ENCODE measurements around the gene DECR2.
"Not testable (repeated sequence)": the region's sequence is repeated elsewhere in the genome, so short reads cannot be mapped to it uniquely, and the experiment has no call there.

The DECR2 gene

DNA sequence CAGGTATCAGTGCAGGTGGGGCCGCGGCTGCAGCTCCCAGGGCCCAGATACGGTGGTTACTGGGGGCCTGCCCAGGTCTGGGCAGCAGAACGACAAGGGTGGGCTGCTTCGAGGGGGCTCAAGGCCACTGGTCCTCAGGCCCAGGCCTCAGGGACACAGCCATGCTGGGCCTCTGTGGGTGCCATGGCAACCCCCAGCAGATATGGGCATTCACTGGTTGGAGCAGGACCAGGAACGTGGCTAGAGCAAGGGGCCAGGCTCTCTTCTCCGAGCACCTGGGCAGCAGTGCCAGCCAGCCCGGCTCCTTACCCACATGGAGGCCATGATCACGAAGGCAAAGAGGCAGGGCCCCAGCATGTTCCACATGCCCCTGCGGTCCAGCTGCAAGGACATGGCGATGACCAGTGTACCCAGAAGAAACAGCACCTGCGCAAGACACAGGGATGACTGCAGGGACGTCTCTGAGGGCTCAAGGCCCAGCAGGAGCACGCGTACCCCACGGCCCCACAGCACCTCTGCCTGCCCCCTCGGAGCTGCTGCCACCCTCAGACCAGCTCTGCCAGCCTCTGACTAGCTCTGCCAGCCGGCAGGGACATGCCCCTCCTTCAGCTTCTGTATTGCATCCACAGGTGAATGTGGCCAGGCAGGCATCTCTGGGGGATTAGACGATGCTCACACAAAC is 29.2 kb upstream of the DECR2 start:
- peaks cover 14% of the 10 kb centered on the region for H3K36me3 Mint-ChIP-seq (ENCODE audit: low read depth)
- DNase-seq (ENCODE audit: low spot score) = no peak
- no peaks in the 10 kb centered on the region for H3K27me3 Mint-ChIP-seq (ENCODE audit: low read depth)
- no peak overlapping the region for H3K27ac Mint-ChIP-seq
- no peak overlapping the region for H3K4me3 Mint-ChIP-seq
- H3K9me3 Mint-ChIP-seq = no peaks in the 10 kb centered on the region
- H3K4me1 Mint-ChIP-seq (ENCODE audit: low read depth) = peaks cover 14% of the 10 kb centered on the region

DNA sequence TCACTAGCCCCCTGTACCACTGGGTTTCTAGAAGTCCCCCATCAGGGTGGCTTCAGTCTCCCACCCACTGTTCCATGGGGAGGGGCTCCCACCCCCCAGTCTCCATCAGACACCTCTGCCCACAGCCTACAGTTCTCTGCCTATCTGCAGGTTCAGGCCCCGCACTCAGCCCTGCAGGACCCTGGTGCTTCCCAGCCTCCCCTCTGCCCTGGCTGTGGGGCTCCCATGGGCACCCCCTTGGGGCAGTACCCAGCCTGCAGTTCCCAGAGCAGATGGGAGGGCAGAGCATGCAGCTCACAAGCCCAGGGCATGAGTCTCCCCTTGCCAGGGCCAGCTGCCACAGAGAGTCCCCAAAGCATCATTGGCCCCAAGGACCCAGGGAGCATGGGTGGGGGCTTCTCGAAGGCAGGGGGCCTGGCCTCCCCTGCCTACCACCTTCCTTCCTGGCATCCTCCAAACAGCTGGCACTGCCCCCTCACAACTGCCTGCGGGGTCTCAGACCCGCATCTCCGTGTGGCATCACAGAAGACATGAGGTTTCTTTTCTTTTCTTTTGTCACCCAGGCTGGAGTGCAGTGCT is 28.6 kb upstream of the DECR2 start:
- H3K36me3 Mint-ChIP-seq (ENCODE audit: low read depth) = peaks cover 9% of the 10 kb centered on the region
- H3K27me3 Mint-ChIP-seq (ENCODE audit: low read depth) = no peaks in the 10 kb centered on the region
- no peak overlapping the region for H3K4me3 Mint-ChIP-seq
- H3K27ac Mint-ChIP-seq = no peak overlapping the region
- H3K4me1 Mint-ChIP-seq (ENCODE audit: low read depth) = peaks cover 14% of the 10 kb centered on the region
- H3K9me3 Mint-ChIP-seq = no peaks in the 10 kb centered on the region
- DNase-seq (ENCODE audit: low spot score) = no peak

DNA sequence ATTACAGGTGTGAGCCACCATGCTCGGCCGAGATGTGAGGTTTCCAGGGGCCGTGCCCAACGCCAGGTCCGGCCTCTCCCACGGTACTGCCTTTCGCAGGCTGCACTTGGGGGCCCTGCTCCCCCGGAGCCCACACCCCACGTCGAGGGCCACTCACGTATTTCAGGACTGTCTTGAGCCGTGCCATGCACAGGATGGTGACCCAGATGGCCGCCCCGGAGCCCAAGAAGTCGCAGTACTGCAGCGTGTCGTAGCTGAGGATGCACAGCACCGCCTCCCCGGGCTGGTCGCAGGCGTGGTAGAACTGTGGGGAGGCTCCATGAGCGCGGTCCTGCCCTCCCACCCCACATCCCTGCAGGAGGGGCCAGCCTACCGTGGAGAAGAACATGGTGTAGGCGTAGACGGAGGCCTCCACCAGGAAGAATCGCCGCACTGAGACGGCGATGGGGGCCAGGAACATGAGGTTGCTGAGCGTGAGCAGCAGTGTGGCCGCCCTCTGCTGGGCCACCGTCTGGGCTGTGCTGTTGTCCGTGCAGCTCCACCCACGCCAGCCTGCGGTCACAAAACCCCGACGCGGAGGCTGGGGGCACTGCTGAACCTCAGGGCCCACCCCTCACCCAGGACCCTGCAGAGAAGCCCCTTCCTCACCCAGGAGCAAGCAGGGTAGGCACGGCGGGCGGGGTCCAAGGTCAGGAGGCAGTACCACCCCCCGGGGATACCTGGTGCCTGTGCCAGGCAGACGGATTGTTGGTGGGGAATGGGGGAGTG is 27.7 kb upstream of the DECR2 start:
- H3K36me3 Mint-ChIP-seq (ENCODE audit: low read depth) = peaks cover 7% of the 10 kb centered on the region
- H3K4me1 Mint-ChIP-seq (ENCODE audit: low read depth) = peaks cover 14% of the 10 kb centered on the region
- no peaks in the 10 kb centered on the region for H3K9me3 Mint-ChIP-seq

DNA sequence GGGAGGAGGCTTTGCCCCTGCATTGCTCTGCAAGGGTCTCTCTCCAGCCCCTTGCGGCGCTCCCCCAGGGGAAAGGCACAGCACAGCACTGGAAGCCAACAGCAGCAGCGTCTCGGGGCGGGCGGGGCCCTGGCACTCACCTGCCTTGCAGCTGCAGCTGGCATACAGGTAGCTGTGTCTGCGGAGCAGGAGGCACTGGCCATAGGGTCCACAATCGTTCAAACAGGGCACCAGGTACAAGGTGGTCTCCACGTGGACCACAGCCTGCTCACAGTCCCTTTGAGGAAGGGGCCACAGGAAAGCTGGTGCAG is 27.1 kb upstream of the DECR2 start:
- H3K27ac Mint-ChIP-seq = no peak overlapping the region
- DNase-seq (ENCODE audit: low spot score) = no peak
- no peaks in the 10 kb centered on the region for H3K27me3 Mint-ChIP-seq (ENCODE audit: low read depth)
- H3K9me3 Mint-ChIP-seq = no peaks in the 10 kb centered on the region
- peaks cover 11% of the 10 kb centered on the region for H3K4me1 Mint-ChIP-seq (ENCODE audit: low read depth)
- no peak overlapping the region for H3K4me3 Mint-ChIP-seq
- H3K36me3 Mint-ChIP-seq (ENCODE audit: low read depth) = peaks cover 6% of the 10 kb centered on the region

More for the DNA sequence above, 27.7 kb upstream of the DECR2 start:
- Mint-ChIP-seq H3K27me3 (ENCODE audit: low read depth) (no peaks in the 10 kb centered on the region), H3K27ac (no peak overlapping the region), H3K4me3 (no peak overlapping the region)
- DNase-seq (ENCODE audit: low spot score) = no peak

DNA sequence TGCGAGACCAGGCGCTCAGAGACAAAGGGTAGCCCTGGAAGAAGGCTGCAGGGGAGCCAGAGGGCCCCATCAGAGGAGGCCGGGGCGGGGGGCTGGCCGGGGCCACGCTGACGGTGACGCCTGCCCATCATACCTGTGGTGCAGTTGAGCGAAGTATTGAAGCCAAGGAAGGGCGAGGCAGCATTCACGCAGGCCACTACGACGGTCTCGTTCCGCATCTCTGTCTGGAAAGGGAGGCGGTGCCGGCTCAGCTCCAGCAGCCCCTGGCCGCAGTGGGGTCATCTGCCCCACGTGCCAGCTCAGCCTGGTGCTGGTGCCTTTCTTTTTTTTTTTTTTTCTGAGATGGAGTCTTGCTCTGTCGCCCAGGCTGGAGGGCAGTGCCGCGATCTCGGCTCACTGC is 26.5 kb upstream of the DECR2 start:
- peaks cover 10% of the 10 kb centered on the region for H3K4me1 Mint-ChIP-seq (ENCODE audit: low read depth)
- H3K27me3 Mint-ChIP-seq (ENCODE audit: low read depth) = no peaks in the 10 kb centered on the region
- no peak overlapping the region for H3K27ac Mint-ChIP-seq
- no peaks in the 10 kb centered on the region for H3K9me3 Mint-ChIP-seq
- peaks cover 6% of the 10 kb centered on the region for H3K36me3 Mint-ChIP-seq (ENCODE audit: low read depth)
- H3K4me3 Mint-ChIP-seq = no peak overlapping the region
- DNase-seq (ENCODE audit: low spot score) = no peak

DNA sequence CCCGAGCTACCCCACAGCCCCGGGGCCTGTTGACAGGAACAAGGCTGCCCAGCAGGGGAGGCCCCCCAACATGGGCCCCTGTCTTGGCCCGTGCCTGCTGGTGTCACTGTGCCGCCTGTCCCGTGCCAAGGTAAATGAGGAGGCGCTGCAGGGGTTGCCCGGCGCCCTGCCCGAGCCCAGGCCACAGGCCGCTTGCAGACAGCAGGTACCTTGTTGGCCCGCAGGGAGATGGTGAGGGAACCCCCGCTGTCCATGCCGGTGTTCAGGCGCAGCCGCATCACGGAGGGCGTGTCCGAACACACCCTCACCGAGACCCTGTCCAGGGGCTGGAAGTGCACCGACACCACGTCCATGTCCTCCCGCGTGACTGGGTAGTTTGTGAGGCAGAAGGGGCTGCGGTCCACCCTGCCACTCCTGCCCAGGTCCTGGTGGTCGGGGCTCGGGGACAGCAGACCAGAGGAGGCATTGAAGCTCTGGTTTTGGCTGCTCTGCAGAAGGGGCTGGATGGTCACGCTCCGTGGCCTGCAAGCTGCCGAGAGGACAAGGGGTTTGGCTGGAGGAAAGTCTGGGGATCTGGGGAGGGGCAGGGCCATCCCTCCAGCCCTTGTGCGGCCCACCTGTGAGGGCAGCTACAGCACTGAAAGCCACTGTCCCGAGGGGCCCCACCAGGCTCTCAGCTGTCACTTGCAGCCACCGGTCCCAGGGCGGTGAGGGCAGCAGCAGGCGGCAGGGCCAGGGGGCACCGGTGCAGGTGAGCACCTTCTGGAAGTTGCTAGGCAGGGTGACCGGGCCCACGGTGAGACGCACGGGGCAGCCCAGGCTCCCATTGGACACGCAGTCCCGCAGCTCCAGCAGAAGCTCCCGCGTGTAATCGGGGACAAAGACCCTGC is 25.5 kb upstream of the DECR2 start:
- Mint-ChIP-seq H3K27ac (no peak overlapping the region), H3K4me1 (ENCODE audit: low read depth) (peaks cover 3% of the 10 kb centered on the region), H3K9me3 (no peaks in the 10 kb centered on the region), H3K36me3 (ENCODE audit: low read depth) (peaks cover 3% of the 10 kb centered on the region), H3K4me3 (no peak overlapping the region), H3K27me3 (ENCODE audit: low read depth) (no peaks in the 10 kb centered on the region)
- DNase-seq (ENCODE audit: low spot score) = no peak

DNA sequence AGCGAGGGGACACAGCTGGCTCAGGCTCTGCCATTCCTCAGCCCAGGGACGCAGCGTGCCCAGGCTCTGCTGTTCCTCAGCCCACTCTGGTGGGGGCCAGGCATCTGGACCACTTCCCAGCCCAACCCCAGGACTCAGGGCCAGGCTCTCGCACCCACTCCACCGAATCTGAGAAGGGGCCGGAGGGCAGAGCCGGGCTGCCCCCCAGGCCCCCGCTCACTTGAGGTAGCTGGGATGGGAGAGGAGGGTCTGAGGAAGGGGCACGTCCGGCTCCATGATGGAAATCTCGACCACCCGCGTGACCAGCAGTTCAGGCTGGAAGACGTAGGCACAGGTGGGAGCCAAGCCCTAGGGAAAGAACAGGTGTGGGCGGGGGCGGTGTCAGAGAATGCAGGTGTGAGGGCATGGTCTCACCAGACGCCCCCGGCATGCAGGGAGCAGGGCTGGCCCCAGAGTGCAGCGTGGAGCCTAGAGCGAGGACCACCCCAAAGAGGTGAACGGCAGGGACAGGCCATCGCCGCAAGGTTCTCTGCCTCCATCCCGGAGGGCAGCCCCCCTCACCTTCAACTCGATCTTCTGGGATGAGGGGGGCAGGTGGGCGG is 24.8 kb upstream of the DECR2 start:
- no peaks in the 10 kb centered on the region for H3K27me3 Mint-ChIP-seq (ENCODE audit: low read depth)
- H3K4me3 Mint-ChIP-seq = no peak overlapping the region
- H3K27ac Mint-ChIP-seq = no peak overlapping the region
- no peak for DNase-seq (ENCODE audit: low spot score)
- peaks cover 3% of the 10 kb centered on the region for H3K4me1 Mint-ChIP-seq (ENCODE audit: low read depth)
- no peaks in the 10 kb centered on the region for H3K9me3 Mint-ChIP-seq
- H3K36me3 Mint-ChIP-seq (ENCODE audit: low read depth) = peaks cover 2% of the 10 kb centered on the region

DNA sequence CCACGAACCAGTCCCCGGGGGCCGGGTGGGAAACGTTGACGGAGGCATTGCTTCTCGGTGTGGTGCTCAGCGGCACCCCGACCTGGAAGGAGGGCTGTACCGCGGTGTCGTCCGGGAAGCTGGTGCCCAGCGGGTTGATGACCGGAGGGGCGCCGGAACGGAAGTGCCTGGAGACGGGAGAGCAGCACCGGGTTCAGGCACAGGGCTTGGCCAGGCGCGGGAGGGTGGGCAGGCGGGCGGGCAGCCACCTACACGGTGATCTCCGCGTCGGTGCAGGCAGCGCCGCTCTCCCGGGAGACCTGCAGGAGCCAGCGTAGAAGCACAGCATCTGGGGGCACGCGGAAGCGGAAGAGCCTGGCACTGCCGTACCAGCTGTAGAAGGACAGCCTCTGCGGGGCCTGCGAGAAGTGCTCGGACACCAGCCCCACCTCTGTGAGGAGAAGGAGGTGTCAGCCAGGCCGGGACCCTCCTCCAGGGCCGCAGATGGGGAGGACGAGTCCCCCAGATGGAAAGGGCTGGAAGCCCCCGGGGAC is 24.2 kb upstream of the DECR2 start:
- no peaks in the 10 kb centered on the region for H3K9me3 Mint-ChIP-seq
- DNase-seq (ENCODE audit: low spot score) = no peak
- no peaks in the 10 kb centered on the region for H3K36me3 Mint-ChIP-seq (ENCODE audit: low read depth)
- peaks cover 2% of the 10 kb centered on the region for H3K27me3 Mint-ChIP-seq (ENCODE audit: low read depth)
- H3K4me1 Mint-ChIP-seq (ENCODE audit: low read depth) = peaks cover 5% of the 10 kb centered on the region
- no peak overlapping the region for H3K27ac Mint-ChIP-seq
- H3K4me3 Mint-ChIP-seq = no peak overlapping the region

DNA sequence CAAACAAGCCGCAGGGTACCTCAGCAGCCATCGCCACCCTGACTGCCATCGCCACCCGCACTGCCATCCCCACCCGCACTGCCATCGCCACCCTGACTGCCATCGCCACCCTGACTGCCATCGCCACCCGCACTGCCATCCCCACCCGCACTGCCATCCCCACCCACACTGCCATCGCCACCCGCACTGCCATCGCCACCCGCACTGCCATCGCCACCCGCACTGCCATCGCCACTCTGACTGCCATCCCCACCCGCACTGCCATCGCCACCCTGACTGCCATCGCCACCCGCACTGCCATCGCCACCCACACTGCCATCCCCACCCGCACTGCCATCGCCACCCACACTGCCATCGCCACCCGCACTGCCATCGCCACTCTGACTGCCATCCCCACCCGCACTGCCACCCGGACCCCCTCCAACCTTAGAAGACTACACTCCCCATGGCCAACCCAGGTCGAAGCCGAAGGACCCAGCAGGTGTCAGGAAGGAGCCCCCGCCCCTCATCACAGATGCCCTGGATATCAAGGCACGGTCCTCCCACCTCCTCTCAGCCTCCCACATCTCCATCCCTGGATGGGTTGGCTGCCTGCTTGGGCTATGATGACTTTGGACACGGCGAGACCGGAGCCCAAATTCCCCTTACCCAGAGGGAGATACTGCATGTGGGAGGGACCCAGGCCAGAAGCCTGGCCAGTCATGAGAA is 23.4 kb upstream of the DECR2 start:
- DNase-seq (ENCODE audit: low spot score); H3K9me3 Mint-ChIP-seq; H3K27ac Mint-ChIP-seq; H3K36me3 Mint-ChIP-seq (ENCODE audit: low read depth); H3K27me3 Mint-ChIP-seq (ENCODE audit: low read depth); H3K4me3 Mint-ChIP-seq: not testable (repeated sequence)
- peaks cover 10% of the 10 kb centered on the region for H3K4me1 Mint-ChIP-seq (ENCODE audit: low read depth)

DNA sequence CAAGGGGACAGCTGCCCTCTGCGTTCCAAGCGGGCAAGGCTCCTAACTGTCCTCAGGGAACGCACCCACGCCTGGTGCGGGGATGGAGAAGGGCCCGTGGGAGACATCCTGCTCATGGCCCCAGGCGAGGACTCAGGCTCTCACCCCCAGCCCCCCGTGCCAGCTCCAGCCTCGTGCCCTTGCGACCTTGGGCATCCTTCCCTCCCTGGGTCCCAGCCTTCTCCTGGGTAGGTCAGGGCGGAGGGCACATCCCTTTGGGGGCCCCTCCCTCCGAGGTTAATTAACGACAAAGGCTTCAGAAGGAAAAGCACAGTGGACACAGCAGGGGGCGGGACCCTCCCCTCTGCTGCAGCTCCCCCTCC is 22.9 kb upstream of the DECR2 start:
- peaks cover 14% of the 10 kb centered on the region for H3K4me1 Mint-ChIP-seq (ENCODE audit: low read depth)
- no peaks in the 10 kb centered on the region for H3K9me3 Mint-ChIP-seq
- H3K36me3 Mint-ChIP-seq (ENCODE audit: low read depth) = no peaks in the 10 kb centered on the region
- H3K27ac Mint-ChIP-seq = no peak overlapping the region
- H3K27me3 Mint-ChIP-seq (ENCODE audit: low read depth) = peaks cover 10% of the 10 kb centered on the region
- no peak for DNase-seq (ENCODE audit: low spot score)
- H3K4me3 Mint-ChIP-seq = no peak overlapping the region

DNA sequence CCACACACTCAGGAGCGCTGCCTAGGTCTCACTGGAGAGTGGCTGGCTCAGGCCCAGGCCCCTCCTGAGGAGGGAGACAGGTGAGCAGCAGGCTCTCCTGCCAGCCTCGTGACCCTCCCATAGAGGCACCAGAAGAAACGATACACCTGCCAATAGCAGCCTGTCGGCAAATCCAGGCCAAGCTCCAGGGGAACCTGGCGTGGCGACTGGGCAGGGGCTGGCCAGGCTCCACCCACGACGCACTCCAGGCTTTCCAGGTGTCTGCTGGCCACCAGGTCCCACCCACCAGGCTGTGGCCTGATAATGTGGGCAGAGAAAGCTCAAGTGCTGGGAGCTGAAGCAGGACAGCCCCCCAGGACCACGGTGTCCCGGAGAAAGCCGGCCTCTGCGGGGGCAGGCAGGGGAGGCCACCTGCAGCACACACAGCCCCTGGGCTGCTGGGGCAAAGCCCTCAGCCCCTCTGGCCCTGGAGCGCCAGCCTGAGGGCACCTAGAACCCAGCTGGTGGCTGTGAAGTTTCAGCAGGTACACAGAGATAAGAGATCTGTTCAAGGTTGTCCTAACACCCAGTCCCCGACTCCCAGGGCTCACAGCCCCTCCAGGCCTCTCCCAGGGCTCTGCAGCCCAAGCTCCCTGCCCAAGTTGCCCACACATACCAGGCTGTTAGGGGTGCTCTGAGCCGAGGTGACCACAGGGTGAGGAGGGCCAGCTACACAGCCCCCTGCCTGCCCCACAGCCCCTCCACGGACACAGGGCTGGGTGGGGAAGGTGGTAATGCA is 22.3 kb upstream of the DECR2 start:
- H3K27ac Mint-ChIP-seq = no peak overlapping the region
- H3K27me3 Mint-ChIP-seq (ENCODE audit: low read depth) = peaks cover 10% of the 10 kb centered on the region

DNA sequence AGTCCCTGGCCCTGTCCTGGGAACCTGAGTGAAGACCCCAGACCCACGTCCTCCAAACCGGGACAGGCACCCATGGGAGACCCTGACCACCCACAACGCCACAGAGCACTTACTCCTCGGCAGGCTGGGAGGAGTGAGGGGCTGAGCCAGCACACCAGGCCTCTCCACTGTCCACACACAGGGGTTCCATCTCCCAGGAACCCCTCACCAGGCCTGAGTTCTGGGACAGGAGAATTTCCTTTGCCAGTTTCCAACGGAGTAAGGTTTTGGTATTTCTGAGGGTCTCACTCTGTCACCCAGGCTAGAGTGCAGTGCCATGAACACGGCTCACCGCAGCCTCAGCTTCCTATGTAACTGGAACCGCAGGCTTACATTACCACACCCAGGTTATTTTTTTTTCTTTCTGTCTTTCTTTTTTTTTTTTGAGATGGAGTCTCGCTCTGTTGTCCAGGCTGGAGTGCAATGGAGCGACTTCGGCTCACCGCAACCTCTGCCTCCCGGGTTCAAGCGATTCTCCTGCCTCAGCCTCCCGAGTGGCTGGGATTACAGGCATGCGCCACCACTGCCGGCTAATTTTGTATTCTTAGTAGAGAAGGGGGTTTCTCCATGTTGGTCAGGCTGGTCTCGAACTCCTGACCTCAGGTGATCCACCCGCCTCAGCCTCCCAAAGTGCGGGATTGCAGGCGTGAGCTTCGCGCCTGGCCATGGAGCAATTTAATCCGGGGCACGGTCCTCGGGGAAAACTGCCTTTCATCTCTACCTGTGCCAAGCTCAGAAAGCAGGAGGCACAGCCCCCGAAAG is 21.5 kb upstream of the DECR2 start:
- H3K27ac Mint-ChIP-seq = peak overlapping the region; percentile 26
- peak overlapping the region; percentile 63 for H3K4me3 Mint-ChIP-seq
- peaks cover 10% of the 10 kb centered on the region for H3K27me3 Mint-ChIP-seq (ENCODE audit: low read depth)
- no peaks in the 10 kb centered on the region for H3K36me3 Mint-ChIP-seq (ENCODE audit: low read depth)
- no peak for DNase-seq (ENCODE audit: low spot score)
- H3K9me3 Mint-ChIP-seq = no peaks in the 10 kb centered on the region
- H3K4me1 Mint-ChIP-seq (ENCODE audit: low read depth) = peaks cover 14% of the 10 kb centered on the region

More for the DNA sequence above, 22.3 kb upstream of the DECR2 start:
- Mint-ChIP-seq H3K36me3 (ENCODE audit: low read depth) (no peaks in the 10 kb centered on the region), H3K4me1 (ENCODE audit: low read depth) (peaks cover 14% of the 10 kb centered on the region), H3K9me3 (no peaks in the 10 kb centered on the region), H3K4me3 (peak overlapping the region; percentile 63)
- no peak for DNase-seq (ENCODE audit: low spot score)

All from T-helper 2 cell treated with Interferon-gamma antibody and Interleukin-4, amounts not matched to agents 5 μg/mL and 100 μg/mL, for 36 hours (primary cell).